ENCODE results near the gene DNAJC30.

DNA sequence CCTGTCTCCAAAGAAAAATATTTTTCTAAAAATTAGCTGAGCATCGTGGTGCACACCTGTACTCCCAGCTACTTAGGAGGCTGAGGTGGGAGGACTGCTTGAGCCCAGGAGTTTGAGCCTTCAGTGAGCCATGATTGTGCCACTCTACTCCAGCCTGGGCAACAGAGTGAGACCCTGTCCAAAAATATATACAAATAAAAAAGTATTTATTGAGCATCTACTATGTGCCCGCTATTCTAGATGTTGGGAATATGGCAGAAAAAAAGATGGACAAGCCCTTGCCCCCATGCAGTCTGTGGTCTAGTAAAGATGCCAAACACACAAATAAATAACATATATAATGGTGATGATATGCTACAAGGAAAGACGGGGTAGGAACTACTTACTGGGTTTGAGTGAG lies 40.6 kb upstream of the DNAJC30 start:
- no peak for TF ChIP-seq EP300 (IDR thresholded peaks at IDR 0.05)
- no peak for TF ChIP-seq POLR2A (IDR thresholded peaks at IDR 0.05)
- TF ChIP-seq, protein P1, sequence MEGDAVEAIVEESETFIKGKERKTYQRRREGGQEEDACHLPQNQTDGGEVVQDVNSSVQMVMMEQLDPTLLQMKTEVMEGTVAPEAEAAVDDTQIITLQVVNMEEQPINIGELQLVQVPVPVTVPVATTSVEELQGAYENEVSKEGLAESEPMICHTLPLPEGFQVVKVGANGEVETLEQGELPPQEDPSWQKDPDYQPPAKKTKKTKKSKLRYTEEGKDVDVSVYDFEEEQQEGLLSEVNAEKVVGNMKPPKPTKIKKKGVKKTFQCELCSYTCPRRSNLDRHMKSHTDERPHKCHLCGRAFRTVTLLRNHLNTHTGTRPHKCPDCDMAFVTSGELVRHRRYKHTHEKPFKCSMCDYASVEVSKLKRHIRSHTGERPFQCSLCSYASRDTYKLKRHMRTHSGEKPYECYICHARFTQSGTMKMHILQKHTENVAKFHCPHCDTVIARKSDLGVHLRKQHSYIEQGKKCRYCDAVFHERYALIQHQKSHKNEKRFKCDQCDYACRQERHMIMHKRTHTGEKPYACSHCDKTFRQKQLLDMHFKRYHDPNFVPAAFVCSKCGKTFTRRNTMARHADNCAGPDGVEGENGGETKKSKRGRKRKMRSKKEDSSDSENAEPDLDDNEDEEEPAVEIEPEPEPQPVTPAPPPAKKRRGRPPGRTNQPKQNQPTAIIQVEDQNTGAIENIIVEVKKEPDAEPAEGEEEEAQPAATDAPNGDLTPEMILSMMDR (IDR thresholded peaks at IDR 0.05), result no peak
